ENCODE measurements around the gene ZDHHC14. TPM values are rescaled to one million over a fixed set of nuclear protein-coding genes. Genes with fewer than 3 reads are reported as not detected.

ZDHHC14 gene
- total and polyA plus RNA-seq, 7 donors = 2.5 to 14.6 (median 4.3) TPM

DNA sequence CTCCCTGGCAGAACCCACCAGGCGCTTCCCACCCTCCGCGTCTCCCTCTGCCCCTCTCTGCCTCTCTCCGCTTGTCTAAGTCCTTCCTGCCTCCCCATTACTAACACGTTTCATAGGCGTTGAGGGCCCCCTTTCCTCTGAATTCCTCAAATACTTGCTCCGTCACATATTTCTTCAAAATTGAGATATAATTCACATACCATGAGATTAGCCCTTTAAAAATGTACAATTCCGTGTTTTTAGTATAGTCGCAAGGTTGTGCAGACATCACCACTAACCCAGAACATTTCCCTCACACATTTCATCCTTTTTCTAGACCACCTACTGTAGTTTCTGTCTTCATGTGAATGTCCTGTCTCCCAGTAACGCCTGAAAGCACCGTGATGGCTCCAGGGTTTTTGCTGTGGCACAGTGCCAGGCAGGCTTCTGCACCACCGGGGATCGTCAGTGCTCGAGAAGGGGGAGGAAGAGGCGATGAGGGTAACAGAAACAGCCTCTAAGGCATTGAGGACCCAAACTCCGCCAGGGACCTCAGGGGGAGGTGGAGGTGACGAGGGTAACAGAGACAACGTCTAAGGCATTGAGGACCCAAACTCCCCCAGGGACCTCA lies 300.2 kb downstream of the ZDHHC14 start:
- no peak overlapping the region for H3K27ac ChIP-seq
- DNase-seq (no peak), ATAC-seq (no peak)
- TF ChIP-seq, protein P1, sequence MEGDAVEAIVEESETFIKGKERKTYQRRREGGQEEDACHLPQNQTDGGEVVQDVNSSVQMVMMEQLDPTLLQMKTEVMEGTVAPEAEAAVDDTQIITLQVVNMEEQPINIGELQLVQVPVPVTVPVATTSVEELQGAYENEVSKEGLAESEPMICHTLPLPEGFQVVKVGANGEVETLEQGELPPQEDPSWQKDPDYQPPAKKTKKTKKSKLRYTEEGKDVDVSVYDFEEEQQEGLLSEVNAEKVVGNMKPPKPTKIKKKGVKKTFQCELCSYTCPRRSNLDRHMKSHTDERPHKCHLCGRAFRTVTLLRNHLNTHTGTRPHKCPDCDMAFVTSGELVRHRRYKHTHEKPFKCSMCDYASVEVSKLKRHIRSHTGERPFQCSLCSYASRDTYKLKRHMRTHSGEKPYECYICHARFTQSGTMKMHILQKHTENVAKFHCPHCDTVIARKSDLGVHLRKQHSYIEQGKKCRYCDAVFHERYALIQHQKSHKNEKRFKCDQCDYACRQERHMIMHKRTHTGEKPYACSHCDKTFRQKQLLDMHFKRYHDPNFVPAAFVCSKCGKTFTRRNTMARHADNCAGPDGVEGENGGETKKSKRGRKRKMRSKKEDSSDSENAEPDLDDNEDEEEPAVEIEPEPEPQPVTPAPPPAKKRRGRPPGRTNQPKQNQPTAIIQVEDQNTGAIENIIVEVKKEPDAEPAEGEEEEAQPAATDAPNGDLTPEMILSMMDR (IDR thresholded peaks at IDR 0.05) = no peak
- H3K9me3 ChIP-seq = no peaks in the 10 kb centered on the region
- WGBS, 3 donors = 81% methylated on average over 18 of the region's 18 CpGs
- no peak overlapping the region for H3K4me3 ChIP-seq
- intact Hi-C loops (cut with DNase I) = no loop called here
- H3K27me3 ChIP-seq (ENCODE audit: insufficient read depth in 3 of 3, low read length in 2 of 3) = peaks cover 0 to 2% (median 0%) of the 10 kb centered on the region in 3 donors
- no peaks in the 10 kb centered on the region for H3K36me3 ChIP-seq (ENCODE audit: insufficient read depth in 1 of 2, low read depth in 1 of 2)
- H3K4me1 ChIP-seq = no peaks in the 10 kb centered on the region

- TF ChIP-seq, protein P1 (IDR thresholded peaks at IDR 0.05) = no peak
- ATAC-seq = peak in 1 of 4 donors; percentile 60
- 60 to 72% (median 61%) methylated on average over 7 of the region's 7 CpGs for WGBS, 3 donors
Observed at GRCh38 chr6:157682856-157683481, 302.0 kb downstream of the ZDHHC14 start.

DNA sequence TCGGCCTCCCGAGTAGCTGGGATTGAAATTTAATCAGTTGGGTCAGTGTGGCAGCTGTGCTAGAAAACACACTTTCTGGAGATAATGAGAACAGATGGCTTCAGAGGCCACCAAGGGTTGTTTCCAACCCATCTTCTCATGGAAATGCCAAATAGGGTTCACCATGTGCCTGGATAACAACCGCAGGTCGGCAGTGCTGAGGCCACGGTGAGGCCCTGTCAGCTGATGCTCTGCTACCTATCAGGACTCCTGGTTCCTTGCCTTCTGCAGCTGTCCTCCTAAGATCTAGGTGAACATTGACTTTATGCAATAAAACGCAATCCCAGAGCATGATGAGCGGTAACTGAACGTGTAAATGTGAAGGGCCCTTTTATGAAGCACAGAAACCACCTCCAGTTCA lies 302.7 kb downstream of the ZDHHC14 start:
- Histone ChIP-seq H3K27ac (no peak overlapping the region), H3K36me3 (ENCODE audit: insufficient read depth in 1 of 2, low read depth in 1 of 2) (no peaks in the 10 kb centered on the region), H3K4me1 (peaks cover 4% of the 10 kb centered on the region), H3K4me3 (no peak overlapping the region), H3K27me3 (ENCODE audit: insufficient read depth in 3 of 3, low read length in 2 of 3) (no peaks in the 10 kb centered on the region), H3K9me3 (no peaks in the 10 kb centered on the region)
- ATAC-seq = no peak
- WGBS, 3 donors = 61 to 77% (median 64%) methylated on average over 8 of the region's 8 CpGs
- intact Hi-C loops (cut with DNase I) = no loop called here
- no peak for DNase-seq
- TF ChIP-seq, protein P1 (IDR thresholded peaks at IDR 0.05) = no peak

More at GRCh38 chr6:157682856-157683481, 302.0 kb downstream of the ZDHHC14 start:
- no peaks in the 10 kb centered on the region for H3K36me3 ChIP-seq (ENCODE audit: insufficient read depth in 1 of 2, low read depth in 1 of 2)
- no peak overlapping the region for H3K4me3 ChIP-seq
- no peaks in the 10 kb centered on the region for H3K4me1 ChIP-seq
- no peak for DNase-seq
- no peaks in the 10 kb centered on the region for H3K9me3 ChIP-seq
- peaks cover 0 to 2% (median 0%) of the 10 kb centered on the region in 3 donors for H3K27me3 ChIP-seq (ENCODE audit: insufficient read depth in 3 of 3, low read length in 2 of 3)
- no peak overlapping the region for H3K27ac ChIP-seq
- intact Hi-C loops (cut with DNase I) = no loop called here

GRCh38 chr6:157684620-157685299 lies 303.8 kb downstream of the ZDHHC14 start:
- 81 to 89% (median 88%) methylated on average over 12 of the region's 12 CpGs for WGBS, 3 donors
- DNase-seq (no peak), ATAC-seq (no peak)
- H3K9me3 ChIP-seq = no peaks in the 10 kb centered on the region
- no peak overlapping the region for H3K27ac ChIP-seq
- intact Hi-C loops (cut with DNase I) = loop anchor here in 1 of 2 donors (5.0 kb wide), 1 partner anchor 367 kb away; no protein-coding TSS in a partner anchor
- no peaks in the 10 kb centered on the region for H3K27me3 ChIP-seq (ENCODE audit: insufficient read depth in 3 of 3, low read length in 2 of 3)
- H3K4me3 ChIP-seq = no peak overlapping the region
- H3K4me1 ChIP-seq = peaks cover 11% of the 10 kb centered on the region
- H3K36me3 ChIP-seq (ENCODE audit: insufficient read depth in 1 of 2, low read depth in 1 of 2) = no peaks in the 10 kb centered on the region
- TF ChIP-seq, protein P1 (IDR thresholded peaks at IDR 0.05) = no peak
